H1 (cell line): Measurements from ENCODE around the gene NLK. TPM values are rescaled to one million over a fixed set of nuclear protein-coding genes. Genes with fewer than 3 reads are reported as not detected.

ENCODE experiments used
- CTCF ChIA-PET: fragments of 300-600 bp; sonication (Branson Sonifier 250); formaldehyde crosslinking; loops from one replicate; lab custom pipeline; 2021; ENCODE audit not compliant: partially characterized antibody; lab: Charles Lee
- POLR2A ChIA-PET: fragments of 300-600 bp; sonication (Branson Sonifier 250); formaldehyde crosslinking; loops from one replicate; lab custom pipeline; 2021; ENCODE audit warnings: inconsistent platforms; ENCODE audit not compliant: partially characterized antibody; lab: Charles Lee
- DNase-seq, 2 experiments: peaks; one replicate each; pipeline versions ENCODE4 v3.0.0 to v3.0.0-alpha.2; 2010 to 2022; ENCODE audit warnings: low spot score in 2 of 2, low read depth in 1 of 2, mixed read lengths in 1 of 2
- FAIRE-seq: peaks from 2 replicates; lab custom pipeline; 2011; peaks lifted over from hg19 to GRCh38; lab: Jason Lieb, UNC
- H2AFZ ChIP-seq: 2 replicates; pipeline ENCODE4 v1.8.1; 2012; ENCODE audit warnings: low read length, inconsistent platforms
- H2AK5ac ChIP-seq: 2 replicates; pipeline ENCODE4 v1.6.1; 2013; ENCODE audit warnings: low read depth, low read length
- H2BK120ac ChIP-seq: replicated peaks from 2 replicates; pipeline ENCODE3; 2013; ENCODE audit warnings: low read depth, low read length, inconsistent platforms
- H2BK12ac ChIP-seq: 2 replicates; pipeline ENCODE4 v1.6.1; 2013; ENCODE audit warnings: low read depth, low read length
- H2BK15ac ChIP-seq: 2 replicates; pipeline ENCODE4 v1.6.1; 2013; ENCODE audit warnings: low read length
- H2BK20ac ChIP-seq: 2 replicates; pipeline ENCODE4 v1.6.1; 2013; ENCODE audit warnings: low read length
- H2BK5ac ChIP-seq: 2 replicates; pipeline ENCODE4 v1.6.1; 2013; ENCODE audit warnings: low read depth, low read length
- H3K14ac ChIP-seq: 2 replicates; pipeline ENCODE4 v1.6.1; 2013; ENCODE audit warnings: inconsistent platforms; ENCODE audit not compliant: insufficient read length
- H3K18ac ChIP-seq: 2 replicates; pipeline ENCODE4 v1.6.1; 2013; ENCODE audit warnings: low read length; ENCODE audit errors: extremely low read depth
- H3K23ac ChIP-seq: 2 replicates; pipeline ENCODE4 v1.6.1; 2013; ENCODE audit warnings: inconsistent platforms; ENCODE audit not compliant: insufficient read length
- H3K23me2 ChIP-seq: 2 replicates; pipeline ENCODE4 v1.6.1; 2013; ENCODE audit warnings: low read depth, low read length
- H3K27ac ChIP-seq: 2 replicates; pipeline ENCODE4 v1.6.1; 2011; ENCODE audit warnings: low read depth, low read length, inconsistent platforms
- H3K27me3 ChIP-seq, 4 experiments: replicated peaks in 1 of 4; 1 replicate in 1 of 4; 2 replicates in 3 of 4; pipeline versions ENCODE4 v1.6.1 to v1.8.1; 2011 to 2013; ENCODE audit warnings: low read length in 3 of 4, mild to moderate bottlenecking in 3 of 4, inconsistent platforms in 2 of 4, mixed read lengths in 2 of 4, moderate library complexity in 1 of 4; ENCODE audit not compliant: control insufficient read depth in 3 of 4, insufficient read depth in 3 of 4; ENCODE audit errors: extremely low read depth in 1 of 4
- H3K36me3 ChIP-seq, 4 experiments: 2 replicates each; pipeline versions ENCODE4 v1.6.1 to v1.8.1; 2011 to 2013; ENCODE audit warnings: mild to moderate bottlenecking in 4 of 4, low read length in 3 of 4, moderate library complexity in 2 of 4, control low read depth in 1 of 4, inconsistent platforms in 1 of 4; ENCODE audit not compliant: insufficient read depth in 4 of 4, control insufficient read depth in 2 of 4
- H3K4ac ChIP-seq: replicated peaks from 2 replicates; pipeline ENCODE3; 2013; ENCODE audit warnings: low read length, low read depth, mixed read lengths, inconsistent platforms; ENCODE audit not compliant: insufficient read length
- H3K4me1 ChIP-seq, 4 experiments: replicated peaks in 1 of 4; 1 replicate in 1 of 4; 2 replicates in 3 of 4; pipeline versions ENCODE4 v1.6.1 to v1.8.1; 2011 to 2013; ENCODE audit warnings: low read length in 3 of 4, inconsistent platforms in 2 of 4, mixed read lengths in 1 of 4; ENCODE audit not compliant: insufficient read depth in 4 of 4, control insufficient read depth in 3 of 4
- H3K4me2 ChIP-seq, 2 experiments: 2 replicates each; pipeline versions ENCODE4 v1.6.1 to v1.8.1; 2011 to 2013; ENCODE audit warnings: low read depth in 2 of 2, low read length in 2 of 2, control low read depth in 1 of 2, inconsistent platforms in 1 of 2, mild to moderate bottlenecking in 1 of 2; ENCODE audit not compliant: insufficient read depth in 1 of 2
- H3K4me3 ChIP-seq, 4 experiments: fragments of 200-600, 300-600 bp in 1 of 4; sonication (generic), shearing (Covaris generic), sonication (Bioruptor Twin) in 1 of 4; 2 replicates each; pipeline versions ENCODE4 v1.5.1 to v1.8.1; 2011 to 2016; ENCODE audit warnings: low read length in 4 of 4, low read depth in 3 of 4, control low read depth in 2 of 4, inconsistent platforms in 2 of 4, mild to moderate bottlenecking in 2 of 4, mixed read lengths in 1 of 4, moderate library complexity in 1 of 4; ENCODE audit not compliant: insufficient read depth in 2 of 4; ENCODE audit errors: extremely low read depth in 1 of 4
- H3K56ac ChIP-seq: replicated peaks from 2 replicates; pipeline ENCODE3; 2013; ENCODE audit warnings: low read depth, mild to moderate bottlenecking, mixed read lengths, low read length, inconsistent platforms; ENCODE audit not compliant: insufficient read length
- H3K79me1 ChIP-seq: 2 replicates; pipeline ENCODE4 v1.6.1; 2013; ENCODE audit warnings: low read depth, low read length, control low read depth
- H3K79me2 ChIP-seq, 2 experiments: 2 replicates each; pipeline versions ENCODE4 v1.6.1 to v1.8.1; 2012 to 2013; ENCODE audit warnings: low read length in 2 of 2, mild to moderate bottlenecking in 2 of 2, inconsistent platforms in 1 of 2; ENCODE audit not compliant: insufficient read depth in 2 of 2, control insufficient read depth in 1 of 2
- H3K9ac ChIP-seq, 4 experiments: replicated peaks in 1 of 4; 1 replicate in 1 of 4; 2 replicates in 3 of 4; pipeline versions ENCODE4 v1.6.1 to v1.8.1; 2011 to 2013; ENCODE audit warnings: low read depth in 3 of 4, low read length in 3 of 4, control low read depth in 2 of 4, mild to moderate bottlenecking in 2 of 4, moderate library complexity in 2 of 4, inconsistent platforms in 1 of 4; ENCODE audit errors: extremely low read depth in 1 of 4
- H3K9me3 ChIP-seq, 2 experiments: 2 replicates each; pipeline versions ENCODE4 v1.6.1 to v1.8.1; 2012 to 2013; ENCODE audit warnings: mild to moderate bottlenecking in 2 of 2, moderate library complexity in 2 of 2, control low read depth in 1 of 2, inconsistent platforms in 1 of 2, low read depth in 1 of 2, low read length in 1 of 2, mixed read lengths in 1 of 2; ENCODE audit not compliant: insufficient read depth in 2 of 2
- H4K20me1 ChIP-seq, 2 experiments: replicated peaks in 1 of 2; 2 replicates each; pipeline versions ENCODE3 to v1.8.1; 2011 to 2013; ENCODE audit warnings: inconsistent platforms in 2 of 2, low read length in 2 of 2, mild to moderate bottlenecking in 1 of 2; ENCODE audit not compliant: insufficient read depth in 2 of 2, control insufficient read depth in 1 of 2
- H4K5ac ChIP-seq: 2 replicates; pipeline ENCODE4 v1.6.1; 2013; ENCODE audit warnings: low read length, low read depth, mixed read lengths, inconsistent platforms; ENCODE audit not compliant: insufficient read length
- H4K8ac ChIP-seq: 2 replicates; pipeline ENCODE4 v1.8.0; 2013; ENCODE audit warnings: mild to moderate bottlenecking, moderate library complexity, low read length, inconsistent platforms; ENCODE audit not compliant: insufficient read depth; ENCODE audit errors: extremely low read depth
- H4K91ac ChIP-seq: replicated peaks from 2 replicates; pipeline ENCODE3; 2013; ENCODE audit warnings: low read length, mixed read lengths, inconsistent platforms; ENCODE audit not compliant: insufficient read length
- CHD1 ChIP-seq: IDR thresholded peaks from 2 replicates; pipeline ENCODE4 v1.6.1; 2012; ENCODE audit warnings: low read depth, low read length, improper control_type of control experiment
- CREB1 ChIP-seq: IDR thresholded peaks from 2 replicates; pipeline ENCODE4 v1.6.1; 2012; ENCODE audit warnings: inconsistent platforms
- EGR1 ChIP-seq: IDR thresholded peaks from 2 replicates; pipeline ENCODE4 v1.6.1; 2011; ENCODE audit warnings: low read depth, low read length, borderline replicate concordance
- EP300 ChIP-seq, 2 experiments: IDR thresholded peaks; 1 replicate in 1 of 2; 2 replicates in 1 of 2; pipeline ENCODE4 v1.6.1; 2011 to 2012; ENCODE audit warnings: low read depth in 2 of 2, low read length in 2 of 2, mild to moderate bottlenecking in 2 of 2, borderline replicate concordance in 1 of 2, inconsistent platforms in 1 of 2, moderate library complexity in 1 of 2
- FOSL1 ChIP-seq: IDR thresholded peaks from 2 replicates; pipeline ENCODE4 v1.6.1; 2011; ENCODE audit warnings: mild to moderate bottlenecking, low read depth, low read length, moderate library complexity; ENCODE audit not compliant: insufficient read depth
- JUND ChIP-seq: IDR thresholded peaks from 2 replicates; pipeline ENCODE4 v1.6.1; 2011; ENCODE audit warnings: mild to moderate bottlenecking, improper control_type of control experiment, low read length
- RNF2 ChIP-seq: fragments of 200-900, 300-1000 bp; sonication (generic); IDR thresholded peaks from 2 replicates; pipeline ENCODE4 v1.7.1; 2016; ENCODE audit warnings: borderline replicate concordance, low read depth, mild to moderate bottlenecking, antibody characterized with exemption, low read length; ENCODE audit not compliant: poor library complexity, severe bottlenecking; ENCODE audit errors: missing control alignments
- polyA plus RNA-seq, 7 experiments: library from polyadenylated mRNA; depleted of rRNA in 3 of 7; stranded (reverse) in 5 of 7; unstranded in 2 of 7; fragments of >200 nt in 5 of 7; fragments of 200-250 nt in 2 of 7; gene quantifications; 1 replicate in 5 of 7; 2 replicates in 1 of 7; 4 replicates in 1 of 7; pipeline versions ENCODE4 v1.2.1 to v1.2.3, GENCODE V29; 2011 to 2013; ENCODE audit warnings: missing spikeins in 2 of 7, mixed read lengths in 2 of 7
- total RNA-seq: library from RNA; stranded (reverse); fragmentation: NEBNext Ultra II Directional; extraction: Animal tissue kit (Norgen Biotek cat#: 25700); gene quantifications from 2 replicates; pipeline ENCODE4 v1.2.1, GENCODE V29; 2021
- TF ChIP-seq, protein P1 (sequence below): IDR thresholded peaks from 2 replicates; pipeline ENCODE4 v1.6.1; 2011; ENCODE audit warnings: low read depth, mild to moderate bottlenecking, low read length; ENCODE audit not compliant: insufficient read depth
- TF ChIP-seq, protein P2 (sequence below): IDR thresholded peaks from 2 replicates; pipeline ENCODE4 v1.6.1; 2011; ENCODE audit warnings: low read length, improper control_type of control experiment

NLK gene
- total and polyA plus RNA-seq, 2 of the 8 experiments (the other 6 are each of a cell fraction or from before 2014, with no cell fraction given), result 30.8 to 49.9 TPM

DNA sequence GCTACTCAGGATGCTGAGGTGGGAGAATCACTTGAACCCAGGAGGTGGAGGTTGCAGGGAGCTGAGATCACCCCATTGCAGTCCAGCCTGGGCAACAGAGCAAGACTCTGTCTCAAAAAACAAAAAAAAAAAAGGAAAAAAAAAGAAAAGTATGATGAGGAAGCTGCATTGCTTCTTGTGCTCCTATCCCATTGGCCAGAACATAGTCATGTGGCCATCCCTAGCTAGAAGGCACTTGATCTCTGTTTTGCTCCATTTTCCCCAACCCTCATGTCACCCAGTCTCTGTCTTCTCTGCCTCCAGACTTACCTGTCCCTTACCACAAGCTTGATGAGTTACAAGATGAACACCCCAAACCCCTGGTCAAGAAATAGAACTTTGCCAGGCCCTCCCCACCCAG is 163.8 kb downstream of the NLK start:
- H3K23me2 ChIP-seq, result no peaks in the 10 kb centered on the region
- no peaks in the 10 kb centered on the region for H3K79me1 ChIP-seq
- H2BK20ac ChIP-seq, result no peak overlapping the region
- no peak overlapping the region for H2BK15ac ChIP-seq
- no peak overlapping the region for H2BK120ac ChIP-seq
- H3K27me3 ChIP-seq, result no peaks in the 10 kb centered on the region
- no peak overlapping the region for H3K4me2 ChIP-seq
- H3K36me3 ChIP-seq, result no peaks in the 10 kb centered on the region
- H3K27ac ChIP-seq, result no peak overlapping the region
- H3K56ac ChIP-seq, result no peak overlapping the region
- no peak overlapping the region for H2BK12ac ChIP-seq
- CTCF ChIA-PET, result interaction anchor here (0.6 to 1.9 kb wide), 3 partner anchors 25 to 249 kb away, joined by 3 to 4 read pairs (median 3); no protein-coding TSS in a partner anchor
- H3K79me2 ChIP-seq, result no peaks in the 10 kb centered on the region
- POLR2A ChIA-PET, result interaction anchor here (0.6 kb wide), 1 partner anchor 216 kb away, joined by 3 read pairs; no protein-coding TSS in a partner anchor
- H2BK5ac ChIP-seq, result no peak overlapping the region
- no peaks in the 10 kb centered on the region for H3K4me1 ChIP-seq
- no peak overlapping the region for H3K18ac ChIP-seq
- no peak overlapping the region for H4K8ac ChIP-seq
- H2AK5ac ChIP-seq, result no peak overlapping the region
- FAIRE-seq (no peak), DNase-seq (no peak)
- no peak overlapping the region for H3K23ac ChIP-seq
- no peak overlapping the region for H3K4me3 ChIP-seq
- H3K14ac ChIP-seq, result no peak overlapping the region
- H3K9me3 ChIP-seq, result 0 out of 4 replicates have a peak, but pooled peaks cover 0 to 2% of the 10 kb centered on the region in 2 experiments
- TF ChIP-seq EGR1 (no peak), CHD1 (no peak), CREB1 (no peak), EP300 (IDR thresholded peaks at IDR 0.05; ENCODE audit: borderline replicate concordance in 1 of 2, low read depth in 2 of 2, low read length in 2 of 2) (no peak), RNF2 (no peak), JUND (no peak), FOSL1 (no peak)
- TF ChIP-seq, protein P1, sequence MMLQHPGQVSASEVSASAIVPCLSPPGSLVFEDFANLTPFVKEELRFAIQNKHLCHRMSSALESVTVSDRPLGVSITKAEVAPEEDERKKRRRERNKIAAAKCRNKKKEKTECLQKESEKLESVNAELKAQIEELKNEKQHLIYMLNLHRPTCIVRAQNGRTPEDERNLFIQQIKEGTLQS, result no peak
- TF ChIP-seq, protein P2, sequence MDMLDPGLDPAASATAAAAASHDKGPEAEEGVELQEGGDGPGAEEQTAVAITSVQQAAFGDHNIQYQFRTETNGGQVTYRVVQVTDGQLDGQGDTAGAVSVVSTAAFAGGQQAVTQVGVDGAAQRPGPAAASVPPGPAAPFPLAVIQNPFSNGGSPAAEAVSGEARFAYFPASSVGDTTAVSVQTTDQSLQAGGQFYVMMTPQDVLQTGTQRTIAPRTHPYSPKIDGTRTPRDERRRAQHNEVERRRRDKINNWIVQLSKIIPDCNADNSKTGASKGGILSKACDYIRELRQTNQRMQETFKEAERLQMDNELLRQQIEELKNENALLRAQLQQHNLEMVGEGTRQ, result no peak
- H4K5ac ChIP-seq, result no peak overlapping the region
- no peak overlapping the region for H2AFZ ChIP-seq
- no peak overlapping the region for H3K9ac ChIP-seq
- no peak overlapping the region for H3K4ac ChIP-seq
- H4K20me1 ChIP-seq, result no peaks in the 10 kb centered on the region
- H4K91ac ChIP-seq, result no peak overlapping the region
